Natural killer cell (primary cell): ENCODE measurements around the gene KRT71. TPM values are rescaled to one million over a fixed set of nuclear protein-coding genes. Genes with fewer than 3 reads are reported as not detected.

Experiments
- ATAC-seq, 3 donors: fragments of 150-1000 bp in 2 of 3; fragments of 200-7000 bp in 1 of 3; cut with Tn5 transposase; 1 replicate in 1 of 3; 2 replicates in 2 of 3; pipeline ENCODE4 v1.10.0; 2021; ENCODE audit warnings: mild to moderate bottlenecking in 2 of 3, moderate library complexity in 2 of 3
- DNase-seq, 2 donors: peaks; one replicate each; pipeline versions ENCODE4 v3.0.0 to v3.0.0-alpha.2; 2013 to 2021; ENCODE audit warnings: mixed read lengths in 1 of 2
- H3K27ac ChIP-seq: one replicate; pipeline ENCODE4 v1.5.1; 2013; ENCODE audit warnings: mild to moderate bottlenecking, low read length
- H3K27me3 ChIP-seq: one replicate; pipeline ENCODE4 v1.6.1; 2013; ENCODE audit warnings: low read length; ENCODE audit not compliant: control insufficient read depth, insufficient read depth
- H3K36me3 ChIP-seq: one replicate; pipeline ENCODE4 v1.6.1; 2013; ENCODE audit warnings: low read length; ENCODE audit not compliant: control insufficient read depth, insufficient read depth
- H3K4me1 ChIP-seq: one replicate; pipeline ENCODE4 v1.6.1; 2013; ENCODE audit warnings: low read length; ENCODE audit not compliant: control insufficient read depth, insufficient read depth
- H3K4me3 ChIP-seq: one replicate; pipeline ENCODE4 v1.5.1; 2013; ENCODE audit warnings: low read length
- H3K9me3 ChIP-seq: one replicate; pipeline ENCODE4 v1.6.1; 2013; ENCODE audit warnings: low read length; ENCODE audit not compliant: control insufficient read depth, insufficient read depth
- H3K27ac Mint-ChIP-seq, 2 donors: one replicate each; pipeline ENCODE4 v1.8.0; 2022; ENCODE audit warnings: mild to moderate bottlenecking in 2 of 2, mixed read lengths in 2 of 2, moderate library complexity in 1 of 2
- H3K27me3 Mint-ChIP-seq, 2 donors: one replicate each; pipeline ENCODE4 v1.8.0; 2022; ENCODE audit warnings: low read depth in 2 of 2, mixed read lengths in 2 of 2
- H3K36me3 Mint-ChIP-seq: one replicate; pipeline ENCODE4 v1.8.0; 2022; ENCODE audit warnings: mixed read lengths
- H3K4me1 Mint-ChIP-seq, 2 donors: one replicate each; pipeline ENCODE4 v1.8.0; 2022; ENCODE audit warnings: mixed read lengths in 2 of 2
- H3K4me3 Mint-ChIP-seq: one replicate; pipeline ENCODE4 v1.8.0; 2022; ENCODE audit warnings: mild to moderate bottlenecking, moderate library complexity, mixed read lengths
- H3K9me3 Mint-ChIP-seq, 2 donors: one replicate each; pipeline ENCODE4 v1.8.0; 2022; ENCODE audit warnings: mixed read lengths in 2 of 2
- CTCF ChIP-seq: fragments of 200-600 bp; IDR thresholded peaks from one replicate; pipeline ENCODE4 v1.8.0; 2022; ENCODE audit warnings: antibody characterized with exemption
- WGBS: methylation state at CpG from one replicate; pipeline ENCODE4 v1.1.7; 2013; ENCODE audit warnings: missing lambda C conversion rate; ENCODE audit not compliant: insufficient coverage; 5-methylcytosine and 5-hydroxymethylcytosine counted together
- intact Hi-C: fragments of 100-400 bp; cut with micrococcal nuclease; formaldehyde crosslinking; loops from one replicate; pipeline ENCODE4 v1.14.2; 2022
- total RNA-seq, 4 donors: library from RNA; stranded (reverse); fragments of 120-200 nt in 1 of 4; gene quantifications; one replicate each; pipeline versions ENCODE4 v1.2.3 to v1.2.4, GENCODE V29; 2013 to 2022

Gene KRT71
- total RNA-seq, 3 donors from 2014 or later (not counting 1 experiment from before 2014, with no cell fraction given): not detected

- Histone ChIP-seq H3K4me1 (peaks cover 12% of the 10 kb centered on the region), H3K27ac (no peak overlapping the region), H3K4me3 (no peak overlapping the region), H3K36me3 (no peaks in the 10 kb centered on the region), H3K27me3 (no peaks in the 10 kb centered on the region), H3K9me3 (no peaks in the 10 kb centered on the region)
- Mint-ChIP-seq H3K27ac (no peak overlapping the region), H3K9me3 (no peaks in the 10 kb centered on the region), H3K4me1 (peaks cover 19 to 30% of the 10 kb centered on the region in 2 donors), H3K4me3 (no peak overlapping the region), H3K27me3 (peaks cover 0 to 17% of the 10 kb centered on the region in 2 donors), H3K36me3 (no peaks in the 10 kb centered on the region)
- intact Hi-C loops: no loop called here
- WGBS: 89% methylated on average over 15 of the region's 15 CpGs
- ATAC-seq (no peak), DNase-seq (no peak)
- no peak for TF ChIP-seq CTCF
Measured at GRCh38 chr12:52546126-52546525, 6.8 kb downstream of the KRT71 start.

GRCh38 chr12:52543985-52544883 is 8.7 kb downstream of the KRT71 start:
- Histone ChIP-seq H3K4me3 (no peak overlapping the region), H3K9me3 (no peaks in the 10 kb centered on the region), H3K27me3 (no peaks in the 10 kb centered on the region), H3K36me3 (no peaks in the 10 kb centered on the region), H3K27ac (no peak overlapping the region), H3K4me1 (peaks cover 12% of the 10 kb centered on the region)
- no peaks in the 10 kb centered on the region for H3K36me3 Mint-ChIP-seq
- H3K4me3 Mint-ChIP-seq: no peak overlapping the region
- WGBS: 90% methylated on average over 17 of the region's 17 CpGs
- peaks cover 0 to 12% of the 10 kb centered on the region in 2 donors for H3K27me3 Mint-ChIP-seq
- H3K27ac Mint-ChIP-seq: no peak overlapping the region
- DNase-seq (no peak), ATAC-seq (peak in 1 of 3 donors; percentile 59)
- TF ChIP-seq CTCF: no peak
- intact Hi-C loops: no loop called here
- peaks cover 19 to 34% of the 10 kb centered on the region in 2 donors for H3K4me1 Mint-ChIP-seq
- no peaks in the 10 kb centered on the region for H3K9me3 Mint-ChIP-seq

GRCh38 chr12:52542785-52543318 is 10.1 kb downstream of the KRT71 start:
- no peak for DNase-seq
- 64% methylated on average over 7 of the region's 7 CpGs for WGBS
- Mint-ChIP-seq H3K9me3 (no peaks in the 10 kb centered on the region), H3K4me3 (no peak overlapping the region), H3K4me1 (peaks cover 19 to 34% of the 10 kb centered on the region in 2 donors), H3K36me3 (no peaks in the 10 kb centered on the region), H3K27me3 (peaks cover 0 to 9% of the 10 kb centered on the region in 2 donors), H3K27ac (peak overlapping the region in 1 of 2 donors; percentile 54)
- Histone ChIP-seq H3K27ac (no peak overlapping the region), H3K4me3 (no peak overlapping the region), H3K36me3 (no peaks in the 10 kb centered on the region), H3K9me3 (no peaks in the 10 kb centered on the region), H3K27me3 (no peaks in the 10 kb centered on the region), H3K4me1 (peaks cover 12% of the 10 kb centered on the region)
- TF ChIP-seq CTCF: no peak
- peak; percentile 26 to 70 (median 68) for ATAC-seq
- intact Hi-C loops: no loop called here
